K562 (cell line): ENCODE results near the gene IP6K2. TPM values are rescaled to one million over a fixed set of nuclear protein-coding genes. Genes with fewer than 3 reads are reported as not detected.

Experiments used
- CBFA2T3 ChIP-seq: fragments of 450-650 bp; IDR thresholded peaks from 2 replicates; pipeline ENCODE4 v1.6.1; 2017
- CHCHD3 ChIP-seq: fragments of 250-450 bp; sonication (Bioruptor Pico); IDR thresholded peaks from 2 replicates; pipeline ENCODE4 v2.1.2; 2022; ENCODE audit warnings: mild to moderate bottlenecking
- DNMT1 ChIP-seq: fragments of 450-650 bp; IDR thresholded peaks from 2 replicates; pipeline ENCODE4 v1.6.1; 2016; ENCODE audit warnings: antibody characterized with exemption, mild to moderate bottlenecking
- FOXM1 ChIP-seq, 2 experiments: fragments of 450-650 bp in 1 of 2; sonication (generic) in 1 of 2; formaldehyde crosslinking in 1 of 2; IDR thresholded peaks; 2 replicates each; pipeline versions ENCODE4 v1.6.1 to v1.9.0; 2017 to 2022; ENCODE audit warnings: low read depth in 2 of 2, mild to moderate bottlenecking in 2 of 2, missing genetic modification reagents in 1 of 2, moderate library complexity in 1 of 2
- GABPA ChIP-seq: fragments of 200-800 bp; sonication (Bioruptor generic); conservative IDR thresholded peaks from 2 replicates; pipeline ENCODE4 v1.6.1; 2016; ENCODE audit warnings: low read depth, missing genetic modification characterization, missing compliant biosample characterization
- HMG20A ChIP-seq: fragments of 450-650 bp; formaldehyde crosslinking; conservative IDR thresholded peaks from 2 replicates; pipeline ENCODE4 v1.4.0; 2020; ENCODE audit warnings: mild to moderate bottlenecking, mixed read lengths
- MTA3 ChIP-seq: fragments of 450-650 bp; formaldehyde crosslinking; IDR thresholded peaks from 2 replicates; pipeline ENCODE4 v1.6.1; 2017; ENCODE audit warnings: mild to moderate bottlenecking, borderline replicate concordance
- NELFE ChIP-seq: IDR thresholded peaks from 2 replicates; pipeline ENCODE4 v1.6.1; 2011; ENCODE audit warnings: mild to moderate bottlenecking; ENCODE audit not compliant: insufficient read depth, insufficient read length
- NFATC3 ChIP-seq: fragments of 450-650 bp; IDR thresholded peaks from 2 replicates; pipeline ENCODE4 v1.6.1; 2017; ENCODE audit warnings: mild to moderate bottlenecking
- POLR2G ChIP-seq: fragments of 200-400 bp; formaldehyde crosslinking; IDR thresholded peaks from 2 replicates; pipeline ENCODE4 v1.6.1; 2017; ENCODE audit warnings: low read depth, mild to moderate bottlenecking, antibody characterized with exemption, low read length, moderate library complexity
- PRMT5 ChIP-seq: sonication (generic); formaldehyde crosslinking; IDR thresholded peaks from 2 replicates; pipeline ENCODE4 v1.5.0; 2020; ENCODE audit warnings: missing genetic modification reagents
- PTRF ChIP-seq: fragments of 450-650 bp; IDR thresholded peaks from 2 replicates; pipeline ENCODE4 v1.6.1; 2016; ENCODE audit warnings: mild to moderate bottlenecking, missing genetic modification characterization, missing compliant biosample characterization
- RFX1 ChIP-seq: fragments of 450-650 bp; IDR thresholded peaks from 2 replicates; pipeline ENCODE4 v1.6.1; 2016; ENCODE audit warnings: mild to moderate bottlenecking, moderate library complexity
- SLC30A9 ChIP-seq: fragments of 250-450 bp; sonication (Bioruptor Pico); IDR thresholded peaks from 2 replicates; pipeline ENCODE4 v1.8.0; 2022; ENCODE audit warnings: mild to moderate bottlenecking, moderate library complexity
- SRSF7 ChIP-seq: fragments of 200-400 bp; formaldehyde crosslinking; optimal IDR thresholded peaks from 2 replicates; pipeline ENCODE3; 2017; ENCODE audit warnings: mild to moderate bottlenecking, low read depth, low read length
- XRCC5 ChIP-seq: fragments of 200-400 bp; formaldehyde crosslinking; IDR thresholded peaks from 2 replicates; pipeline ENCODE4 v1.6.1; 2017; ENCODE audit warnings: low read depth, mild to moderate bottlenecking, low read length
- ZBTB49 ChIP-seq: sonication (generic); formaldehyde crosslinking; IDR thresholded peaks from 2 replicates; pipeline ENCODE4 v1.8.0; 2022; ENCODE audit warnings: missing genetic modification reagents, mild to moderate bottlenecking, borderline replicate concordance
- ZNF140 ChIP-seq: fragments of 250-450 bp; sonication (Bioruptor Pico); IDR thresholded peaks from 2 replicates; pipeline ENCODE4 v1.8.0; 2021; ENCODE audit warnings: moderate library complexity, mild to moderate bottlenecking, inconsistent platforms
- ZNF583 ChIP-seq: fragments of 250-450 bp; sonication (Bioruptor Pico); IDR thresholded peaks from 2 replicates; pipeline ENCODE4 v1.4.0; 2020
- polyA plus RNA-seq, 8 experiments: library from polyadenylated mRNA; depleted of rRNA in 4 of 8; stranded (reverse) in 5 of 8; unstranded in 3 of 8; fragments of >200 nt; fragmentation: Nextera tagmentation in 2 of 8; fragmentation: Illumina TruSeq in 1 of 8; extraction: Ambion mirVana in 2 of 8; extraction: Trizol in 1 of 8; gene quantifications; 2 replicates each; pipeline versions ENCODE4 v1.2.1 to v1.2.3, GENCODE V29; 2011 to 2014; ENCODE audit warnings: inconsistent platforms in 1 of 8, missing spikeins in 1 of 8
- total RNA-seq, 7 experiments: library from RNA; depleted of rRNA in 6 of 7; stranded (reverse); fragments of >200 nt in 6 of 7; fragmentation: Illumina TruSeq in 2 of 7; extraction: Trizol in 2 of 7; gene quantifications; 2 replicates each; pipeline versions ENCODE4 v1.2.1 to v1.2.3, GENCODE V29; 2011 to 2021; ENCODE audit warnings: low replicate concordance in 1 of 7
- TF ChIP-seq, protein P1 (sequence below): fragments of 450-650 bp; IDR thresholded peaks from 2 replicates; pipeline ENCODE4 v1.6.1; 2014; ENCODE audit warnings: low read depth, mild to moderate bottlenecking, moderate library complexity, borderline replicate concordance
- TF ChIP-seq, protein P2 (sequence below), 2 experiments: fragments of 450-650 bp; conservative IDR thresholded peaks; 2 replicates each; pipeline ENCODE4 v1.6.1; 2017; ENCODE audit warnings: mild to moderate bottlenecking in 2 of 2, moderate library complexity in 2 of 2

Gene IP6K2
- total and polyA plus RNA-seq, 9 of the 15 experiments (the other 6 are each of a cell fraction or from before 2014, with no cell fraction given) = 19.6 to 78.1 (median 48.0) TPM

DNA sequence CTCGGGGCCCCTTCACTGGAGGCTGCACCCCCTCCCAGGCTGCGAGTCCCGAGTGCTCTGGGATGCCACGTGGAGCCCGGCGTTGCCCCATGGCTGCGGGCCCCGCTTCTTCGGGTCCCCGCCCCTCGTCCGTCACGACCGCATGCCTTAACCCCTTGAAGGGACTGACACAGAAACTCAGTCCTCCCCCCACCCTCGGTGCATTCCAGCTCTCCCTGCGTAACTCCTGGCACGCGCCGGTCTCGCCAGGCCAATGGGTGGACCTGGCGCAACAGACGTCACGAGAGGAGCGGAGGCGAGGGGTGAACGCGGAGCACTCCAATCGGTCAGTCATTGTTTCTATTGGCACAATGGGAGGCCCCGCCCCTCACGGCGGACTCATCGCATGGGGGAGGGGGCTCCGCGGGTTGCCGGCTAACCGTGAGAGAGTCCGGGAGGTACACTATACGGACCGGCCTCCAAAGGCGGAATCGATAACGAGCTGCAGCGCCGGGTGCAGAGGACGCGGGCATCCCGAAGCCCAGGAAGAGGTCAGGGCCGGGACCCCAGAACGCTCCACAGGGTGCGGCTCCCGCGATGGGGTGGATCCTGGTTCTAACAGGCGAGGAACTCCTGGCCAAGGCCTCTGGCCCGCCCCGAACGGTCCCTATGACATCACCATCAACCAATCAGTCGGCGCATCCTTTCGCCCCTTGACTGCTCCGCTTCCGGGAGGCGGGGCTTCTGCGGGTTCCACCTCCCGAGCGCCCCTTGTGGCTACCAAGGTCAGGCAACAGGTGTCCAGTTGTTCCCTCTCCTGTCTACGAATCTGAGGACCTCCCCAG lies 53.3 kb downstream of the IP6K2 start (continued):
- TF ChIP-seq HMG20A (CRISPR knock-in tag) (no peak), ZBTB49 (CRISPR knock-in tag) (peak; percentile 59; the same call in 1 of the 2 replicates), CHCHD3 (CRISPR knock-in tag) (no peak), POLR2G (peak; percentile 87), ZNF140 (CRISPR knock-in tag) (no peak), RFX1 (no peak), FOXM1 (IDR thresholded peaks at IDR 0.05; ENCODE audit: low read depth) (no peak), FOXM1 (CRISPR knock-in tag; IDR thresholded peaks at IDR 0.05; ENCODE audit: low read depth) (no peak; the same call in 1 of the 2 replicates), SLC30A9 (no peak), SRSF7 (no peak), CBFA2T3 (no peak), ZNF583 (no peak), PRMT5 (CRISPR knock-in tag) (no peak), DNMT1 (no peak), NELFE (no peak), NFATC3 (no peak), GABPA (peak; percentile 72), MTA3 (no peak; the same call in none of the 2 replicates), XRCC5 (peak; percentile 73; the same call in 1 of the 2 replicates), PTRF (tag) (no peak)
- TF ChIP-seq, protein P1, sequence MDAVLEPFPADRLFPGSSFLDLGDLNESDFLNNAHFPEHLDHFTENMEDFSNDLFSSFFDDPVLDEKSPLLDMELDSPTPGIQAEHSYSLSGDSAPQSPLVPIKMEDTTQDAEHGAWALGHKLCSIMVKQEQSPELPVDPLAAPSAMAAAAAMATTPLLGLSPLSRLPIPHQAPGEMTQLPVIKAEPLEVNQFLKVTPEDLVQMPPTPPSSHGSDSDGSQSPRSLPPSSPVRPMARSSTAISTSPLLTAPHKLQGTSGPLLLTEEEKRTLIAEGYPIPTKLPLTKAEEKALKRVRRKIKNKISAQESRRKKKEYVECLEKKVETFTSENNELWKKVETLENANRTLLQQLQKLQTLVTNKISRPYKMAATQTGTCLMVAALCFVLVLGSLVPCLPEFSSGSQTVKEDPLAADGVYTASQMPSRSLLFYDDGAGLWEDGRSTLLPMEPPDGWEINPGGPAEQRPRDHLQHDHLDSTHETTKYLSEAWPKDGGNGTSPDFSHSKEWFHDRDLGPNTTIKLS = peak; percentile 73; the same call in 1 of the 2 replicates
- TF ChIP-seq, protein P2, sequence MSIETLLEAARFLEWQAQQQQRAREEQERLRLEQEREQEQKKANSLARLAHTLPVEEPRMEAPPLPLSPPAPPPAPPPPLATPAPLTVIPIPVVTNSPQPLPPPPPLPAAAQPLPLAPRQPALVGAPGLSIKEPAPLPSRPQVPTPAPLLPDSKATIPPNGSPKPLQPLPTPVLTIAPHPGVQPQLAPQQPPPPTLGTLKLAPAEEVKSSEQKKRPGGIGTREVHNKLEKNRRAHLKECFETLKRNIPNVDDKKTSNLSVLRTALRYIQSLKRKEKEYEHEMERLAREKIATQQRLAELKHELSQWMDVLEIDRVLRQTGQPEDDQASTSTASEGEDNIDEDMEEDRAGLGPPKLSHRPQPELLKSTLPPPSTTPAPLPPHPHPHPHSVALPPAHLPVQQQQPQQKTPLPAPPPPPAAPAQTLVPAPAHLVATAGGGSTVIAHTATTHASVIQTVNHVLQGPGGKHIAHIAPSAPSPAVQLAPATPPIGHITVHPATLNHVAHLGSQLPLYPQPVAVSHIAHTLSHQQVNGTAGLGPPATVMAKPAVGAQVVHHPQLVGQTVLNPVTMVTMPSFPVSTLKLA (conservative IDR thresholded peaks at IDR 0.05) = peak; percentile 93 to 94
